Thyroid gland (tissue), 4 donors: ENCODE results near the gene FBXW4. TPM values are rescaled to one million over a fixed set of nuclear protein-coding genes. Genes with fewer than 3 reads are reported as not detected.

Experiments used
- DNase-seq, 2 donors: peaks; one replicate each; pipeline ENCODE4 v3.0.0-alpha.2; 2019
- H3K27ac ChIP-seq, 3 donors: fragments of 200-600 bp; sonication (generic); 1 replicate in 2 of 3; 2 replicates in 1 of 3; pipeline ENCODE4 v1.5.1; 2016 to 2019; ENCODE audit warnings: mild to moderate bottlenecking in 1 of 3, moderate library complexity in 1 of 3
- H3K27me3 ChIP-seq: fragments of 200-600 bp; sonication (generic); one replicate; pipeline ENCODE4 v1.5.1; 2019
- H3K36me3 ChIP-seq, 2 donors: fragments of 200-600 bp; sonication (generic); one replicate each; pipeline ENCODE4 v1.5.1; 2016 to 2019
- H3K4me1 ChIP-seq, 2 donors: fragments of 200-600 bp; sonication (generic); one replicate each; pipeline ENCODE4 v1.5.1; 2017 to 2019
- H3K4me3 ChIP-seq, 3 donors: fragments of 200-600 bp; sonication (generic); replicated peaks in 1 of 3; 1 replicate in 2 of 3; 2 replicates in 1 of 3; pipeline ENCODE4 v1.5.1; 2016; ENCODE audit warnings: mild to moderate bottlenecking in 1 of 3
- H3K9me3 ChIP-seq: fragments of 200-600 bp; sonication (generic); one replicate; pipeline ENCODE4 v1.5.1; 2017
- POLR2A ChIP-seq, 2 donors: fragments of 450-650 bp; IDR thresholded peaks; one replicate each; pipeline ENCODE4 v1.6.1; 2017; ENCODE audit warnings: antibody characterized with exemption in 2 of 2, mild to moderate bottlenecking in 2 of 2, moderate library complexity in 1 of 2
- WGBS, 2 donors: methylation state at CpG; one replicate each; pipeline ENCODE4 v1.1.5; 2017; 5-methylcytosine and 5-hydroxymethylcytosine counted together
- intact Hi-C: fragments of 100-400 bp; cut with DNase I; formaldehyde crosslinking; loops from one replicate; pipeline ENCODE4 v1.15.1; 2023
- total RNA-seq, 4 donors: library from RNA; depleted of rRNA; stranded (reverse); fragments of >200 nt; gene quantifications; one replicate each; pipeline ENCODE4 v1.2.3, GENCODE V29; 2016
- TF ChIP-seq, protein P1 (sequence below), 6 experiments: fragments of 200-600 bp in 3 of 6; fragments of 450-650 bp in 3 of 6; sonication (generic) in 3 of 6; IDR thresholded peaks; one replicate each; pipeline ENCODE4 v1.5.1; 2016 to 2019; ENCODE audit warnings: antibody characterized with exemption in 6 of 6, mild to moderate bottlenecking in 2 of 6, inconsistent platforms in 1 of 6, moderate library complexity in 1 of 6

The FBXW4 gene
- total RNA-seq, 4 donors from 2014 or later = 59.5 to 94.2 (median 72.2) TPM

- 91 to 92% methylated on average over 8 of the region's 8 CpGs for WGBS, 2 donors
- TF ChIP-seq, protein P1, sequence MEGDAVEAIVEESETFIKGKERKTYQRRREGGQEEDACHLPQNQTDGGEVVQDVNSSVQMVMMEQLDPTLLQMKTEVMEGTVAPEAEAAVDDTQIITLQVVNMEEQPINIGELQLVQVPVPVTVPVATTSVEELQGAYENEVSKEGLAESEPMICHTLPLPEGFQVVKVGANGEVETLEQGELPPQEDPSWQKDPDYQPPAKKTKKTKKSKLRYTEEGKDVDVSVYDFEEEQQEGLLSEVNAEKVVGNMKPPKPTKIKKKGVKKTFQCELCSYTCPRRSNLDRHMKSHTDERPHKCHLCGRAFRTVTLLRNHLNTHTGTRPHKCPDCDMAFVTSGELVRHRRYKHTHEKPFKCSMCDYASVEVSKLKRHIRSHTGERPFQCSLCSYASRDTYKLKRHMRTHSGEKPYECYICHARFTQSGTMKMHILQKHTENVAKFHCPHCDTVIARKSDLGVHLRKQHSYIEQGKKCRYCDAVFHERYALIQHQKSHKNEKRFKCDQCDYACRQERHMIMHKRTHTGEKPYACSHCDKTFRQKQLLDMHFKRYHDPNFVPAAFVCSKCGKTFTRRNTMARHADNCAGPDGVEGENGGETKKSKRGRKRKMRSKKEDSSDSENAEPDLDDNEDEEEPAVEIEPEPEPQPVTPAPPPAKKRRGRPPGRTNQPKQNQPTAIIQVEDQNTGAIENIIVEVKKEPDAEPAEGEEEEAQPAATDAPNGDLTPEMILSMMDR (IDR thresholded peaks at IDR 0.05) = no peak
- no peak for TF ChIP-seq POLR2A (IDR thresholded peaks at IDR 0.05)
- peaks cover 0 to 2% of the 10 kb centered on the region in 2 donors for H3K36me3 ChIP-seq
Measured at GRCh38 chr10:101617102-101617823, 77.7 kb downstream of the FBXW4 start.

DNA sequence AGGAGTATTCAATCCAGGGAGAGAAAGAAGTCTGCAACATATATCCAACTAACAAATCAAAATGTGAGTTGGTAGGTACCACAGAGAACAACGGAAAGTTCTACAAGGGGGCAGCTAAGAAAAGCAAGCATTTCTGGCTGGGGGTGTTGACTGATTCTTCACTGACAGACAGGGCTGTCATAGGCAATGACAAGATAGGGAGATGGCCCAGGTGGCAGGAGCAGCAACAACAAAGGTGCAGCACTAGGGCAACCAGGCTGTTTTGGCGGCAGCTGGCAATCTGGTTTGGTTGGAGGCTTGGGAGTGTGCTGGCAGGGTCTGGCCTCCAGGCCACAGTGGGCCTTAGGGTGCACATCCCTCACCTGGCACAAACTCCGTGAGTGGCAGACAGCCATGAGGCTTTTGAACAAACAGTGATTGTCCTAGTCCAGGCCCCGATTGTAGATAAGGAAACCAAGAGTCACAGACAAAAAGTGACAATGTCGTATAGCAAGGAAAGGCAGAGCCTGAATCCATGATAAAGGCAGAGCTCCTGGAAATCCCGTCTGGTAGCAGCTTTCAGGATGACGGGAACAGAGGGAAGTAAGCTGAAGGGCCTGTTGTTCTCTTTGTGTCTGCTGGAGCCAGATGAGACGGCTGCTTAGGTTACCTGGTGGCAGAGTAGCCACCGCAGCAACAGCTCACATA lies 78.4 kb downstream of the FBXW4 start:
- WGBS, 2 donors = 88 to 93% methylated on average over 9 of the region's 9 CpGs
- Histone ChIP-seq H3K27me3 (no peaks in the 10 kb centered on the region), H3K27ac (no peak overlapping the region), H3K9me3 (no peaks in the 10 kb centered on the region), H3K36me3 (peaks cover under 1 to 5% of the 10 kb centered on the region in 2 donors), H3K4me1 (peaks cover 2 to 4% of the 10 kb centered on the region in 2 donors), H3K4me3 (no peak overlapping the region)
- no peak for TF ChIP-seq POLR2A (IDR thresholded peaks at IDR 0.05)
- TF ChIP-seq, protein P1 (IDR thresholded peaks at IDR 0.05) = no peak
- DNase-seq = no peak
- intact Hi-C loops = no loop called here

More at GRCh38 chr10:101617102-101617823, 77.7 kb downstream of the FBXW4 start:
- Histone ChIP-seq H3K4me3 (no peak overlapping the region), H3K27me3 (no peaks in the 10 kb centered on the region), H3K4me1 (peaks cover 2 to 4% of the 10 kb centered on the region in 2 donors), H3K9me3 (no peaks in the 10 kb centered on the region), H3K27ac (no peak overlapping the region)
- intact Hi-C loops = no loop called here
- no peak for DNase-seq

DNA sequence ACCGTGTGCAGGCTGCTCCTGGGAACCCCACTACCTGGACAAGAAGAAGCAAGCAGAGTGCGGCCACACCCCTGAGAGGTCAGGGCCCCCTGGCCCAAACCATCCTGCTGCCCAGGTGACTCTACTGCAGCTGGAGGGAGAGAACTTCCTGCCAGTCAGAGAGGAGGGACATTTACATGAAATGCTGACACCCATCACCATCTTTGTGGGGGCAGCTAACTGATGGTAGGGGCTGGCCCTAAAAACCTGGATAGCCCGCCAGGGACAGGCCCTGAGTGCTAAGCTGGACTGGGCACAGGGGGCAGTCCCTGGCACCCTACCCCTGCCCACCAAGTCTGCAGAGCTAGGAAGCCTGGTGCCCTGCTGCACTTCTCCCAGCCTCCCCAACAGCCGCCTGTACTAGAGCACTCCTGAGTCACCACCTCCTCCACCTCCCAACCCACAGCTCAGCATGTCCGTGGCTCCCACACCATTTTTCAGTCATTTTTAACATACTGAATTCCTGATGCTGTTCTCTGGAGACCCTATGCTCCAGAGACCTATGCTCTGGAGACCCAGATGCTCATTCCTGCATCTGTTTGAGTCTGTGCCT lies 79.3 kb downstream of the FBXW4 start:
- Histone ChIP-seq H3K27ac (no peak overlapping the region), H3K36me3 (peaks cover 10 to 12% of the 10 kb centered on the region in 2 donors), H3K27me3 (no peaks in the 10 kb centered on the region), H3K9me3 (no peaks in the 10 kb centered on the region), H3K4me1 (peaks cover 2 to 4% of the 10 kb centered on the region in 2 donors), H3K4me3 (no peak overlapping the region)
- intact Hi-C loops = no loop called here
- no peak for DNase-seq
- 95% methylated on average over 3 to 4 of the region's 5 CpGs for WGBS, 2 donors
- TF ChIP-seq POLR2A (IDR thresholded peaks at IDR 0.05) = no peak
- TF ChIP-seq, protein P1 (IDR thresholded peaks at IDR 0.05) = no peak

DNA sequence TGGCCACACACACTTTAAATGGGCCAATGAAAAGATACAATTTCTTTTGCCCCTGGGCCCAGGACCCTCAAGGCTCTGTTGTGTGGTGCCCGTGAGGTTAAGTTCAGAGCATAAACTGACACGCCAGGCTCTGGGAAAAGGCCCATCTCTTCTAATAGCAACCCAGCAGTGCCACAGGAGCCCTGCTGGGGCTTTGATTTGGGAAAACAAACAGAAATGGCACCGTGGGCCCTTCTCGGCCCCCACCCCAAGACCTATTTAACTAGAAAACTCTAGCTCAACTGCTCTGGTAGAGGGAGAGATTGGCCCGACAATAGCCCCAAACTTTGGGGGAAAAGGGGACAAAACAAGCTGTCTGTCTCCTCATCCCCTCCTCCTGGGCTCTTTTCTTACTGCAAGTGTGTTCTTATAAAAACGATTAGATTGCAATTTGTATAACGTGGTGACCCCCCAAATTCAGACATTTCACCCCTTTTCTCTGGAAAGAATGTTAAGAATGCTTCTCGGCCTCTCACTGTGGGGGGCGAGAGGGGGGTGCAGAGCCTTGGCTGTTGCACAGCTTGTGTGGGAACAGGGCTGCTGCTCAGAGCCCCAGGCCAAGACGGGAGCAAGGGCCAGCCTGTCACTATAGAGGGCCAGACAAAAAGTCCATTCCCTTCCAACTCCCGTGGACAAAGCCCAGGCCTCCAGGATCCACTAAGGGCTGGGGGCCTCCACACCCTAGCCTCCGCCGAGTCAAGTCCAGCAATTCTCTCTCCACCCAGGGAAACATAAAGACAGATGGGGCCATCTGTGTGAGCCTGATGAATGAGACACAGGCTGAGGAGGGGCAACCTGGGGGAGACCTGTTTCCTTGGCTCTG lies 80.1 kb downstream of the FBXW4 start:
- intact Hi-C loops = no loop called here
- H3K36me3 ChIP-seq = peaks cover 17 to 19% of the 10 kb centered on the region in 2 donors
- DNase-seq = no peak

More for the DNA sequence above, 80.1 kb downstream of the FBXW4 start:
- no peaks in the 10 kb centered on the region for H3K27me3 ChIP-seq
- H3K4me1 ChIP-seq = peaks cover 2 to 4% of the 10 kb centered on the region in 2 donors
- TF ChIP-seq, protein P1 (IDR thresholded peaks at IDR 0.05) = no peak
- TF ChIP-seq POLR2A (IDR thresholded peaks at IDR 0.05) = no peak
- no peak overlapping the region for H3K27ac ChIP-seq
- H3K9me3 ChIP-seq = no peaks in the 10 kb centered on the region
- H3K4me3 ChIP-seq = no peak overlapping the region
- 68 to 81% methylated on average over 8 to 13 of the region's 13 CpGs for WGBS, 2 donors
